Pons (tissue), 1 donor: ENCODE data around the gene DNAJC16.

Experiments used
- DNase-seq: peaks from one replicate; pipeline ENCODE4 v3.0.0-alpha.2; 2016; ENCODE audit warnings: low spot score

DNAJC16 gene

GRCh38 chr1:15540186-15540585 lies 13.5 kb downstream of the DNAJC16 start:
- DNase-seq: no peak

GRCh38 chr1:15541231-15541792 lies 14.7 kb downstream of the DNAJC16 start:
- DNase-seq: no peak

- DNase-seq: no peak
Observed at GRCh38 chr1:15542388-15543250, 16.0 kb downstream of the DNAJC16 start.

GRCh38 chr1:15543251-15543588 lies 16.6 kb downstream of the DNAJC16 start:
- DNase-seq: no peak

GRCh38 chr1:15543589-15544568 lies 17.2 kb downstream of the DNAJC16 start:
- DNase-seq: no peak

DNA sequence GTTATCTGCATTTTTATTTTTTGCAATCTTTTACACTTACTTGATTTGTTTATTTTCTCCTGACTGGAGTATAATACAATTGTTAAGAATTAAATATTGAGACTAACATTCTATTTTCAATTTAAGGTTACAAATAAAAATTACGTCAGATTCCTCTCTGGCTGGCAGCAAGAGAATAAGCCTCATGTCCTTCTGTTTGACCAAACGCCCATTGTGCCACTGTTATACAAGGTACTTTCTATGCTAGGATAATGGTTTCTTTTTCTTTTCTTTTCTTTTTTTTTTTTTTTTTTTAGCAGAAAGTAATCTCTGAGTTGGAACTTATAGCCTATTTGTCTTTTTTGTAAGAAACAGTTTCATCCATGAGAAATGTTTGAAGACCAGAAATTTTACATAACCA lies 20.0 kb downstream of the DNAJC16 start:
- DNase-seq: peak; percentile 86

DNA sequence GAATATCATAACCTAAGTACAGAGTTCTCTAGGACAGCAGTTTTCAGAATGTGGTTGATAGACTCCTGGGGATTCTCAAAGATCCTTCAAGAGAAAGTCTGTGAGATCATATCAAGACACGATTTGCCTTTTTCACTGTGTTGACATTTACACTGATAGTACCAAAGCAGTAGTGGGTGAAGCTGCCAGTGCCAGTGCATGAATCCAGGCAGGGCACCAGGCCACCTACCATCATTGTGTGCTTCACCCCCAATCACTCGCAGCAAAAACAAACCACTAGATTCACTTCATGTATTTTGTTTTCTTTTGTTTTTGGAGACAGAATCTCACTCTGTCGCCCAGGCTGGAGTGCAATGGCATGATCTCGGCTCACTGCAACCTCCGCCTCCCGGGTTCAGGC lies 23.9 kb downstream of the DNAJC16 start:
- no peak for DNase-seq

DNA sequence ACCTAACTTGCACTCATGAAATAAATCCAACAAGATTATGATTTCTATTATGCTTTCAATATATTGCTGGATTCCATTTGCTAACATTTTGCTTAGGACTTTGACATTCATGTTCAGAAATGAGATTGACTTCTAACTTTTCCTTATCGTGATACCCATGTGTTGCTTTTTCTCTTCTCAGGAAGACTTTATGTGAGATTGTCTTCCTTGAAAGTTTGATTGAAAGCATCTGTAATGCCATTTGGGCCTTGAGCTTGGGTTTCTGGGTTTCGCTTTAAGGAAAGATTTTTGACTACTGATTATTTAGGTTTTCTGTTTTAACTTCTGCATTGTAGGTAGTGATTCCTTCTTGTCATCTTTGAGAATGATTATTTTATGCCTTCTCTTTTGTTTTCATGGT lies 30.4 kb downstream of the DNAJC16 start:
- DNase-seq: no peak

GRCh38 chr1:15557594-15557993 lies 30.9 kb downstream of the DNAJC16 start:
- no peak for DNase-seq

GRCh38 chr1:15558516-15558915 lies 31.9 kb downstream of the DNAJC16 start:
- no peak for DNase-seq

DNA sequence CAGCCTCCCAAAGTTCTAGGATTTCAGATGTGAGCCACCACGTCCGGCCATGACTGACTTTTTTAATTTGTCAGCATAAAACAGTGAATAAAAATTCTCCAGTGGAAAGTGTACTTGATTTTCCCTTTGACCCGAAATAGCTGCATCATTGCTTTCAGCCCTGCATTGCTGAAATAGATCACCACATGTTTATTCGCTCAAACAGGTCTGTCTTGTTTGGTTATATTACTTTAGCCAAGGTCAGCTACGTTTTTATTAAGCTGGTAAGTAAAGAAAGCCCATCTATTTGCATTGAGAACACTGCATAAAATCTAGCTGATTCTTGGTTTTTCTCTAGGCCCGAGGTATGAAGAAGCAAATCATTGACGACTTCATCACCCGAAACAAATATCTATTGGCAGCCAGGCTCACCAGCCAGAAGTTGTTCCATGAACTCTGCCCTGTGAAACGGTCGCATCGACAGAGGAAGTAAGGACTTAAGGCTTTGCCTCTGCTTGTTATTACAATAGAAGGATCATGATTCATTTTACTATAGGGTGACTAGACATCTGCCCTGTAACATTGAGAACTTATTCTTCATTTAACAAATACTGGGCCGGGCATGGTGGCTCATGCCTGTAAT lies 32.7 kb downstream of the DNAJC16 start:
- no peak for DNase-seq

GRCh38 chr1:15568387-15569073 lies 41.9 kb downstream of the DNAJC16 start:
- DNase-seq: no peak

GRCh38 chr1:15570861-15571260 lies 44.2 kb downstream of the DNAJC16 start:
- DNase-seq: no peak

GRCh38 chr1:15571266-15571665 lies 44.6 kb downstream of the DNAJC16 start:
- no peak for DNase-seq

DNA sequence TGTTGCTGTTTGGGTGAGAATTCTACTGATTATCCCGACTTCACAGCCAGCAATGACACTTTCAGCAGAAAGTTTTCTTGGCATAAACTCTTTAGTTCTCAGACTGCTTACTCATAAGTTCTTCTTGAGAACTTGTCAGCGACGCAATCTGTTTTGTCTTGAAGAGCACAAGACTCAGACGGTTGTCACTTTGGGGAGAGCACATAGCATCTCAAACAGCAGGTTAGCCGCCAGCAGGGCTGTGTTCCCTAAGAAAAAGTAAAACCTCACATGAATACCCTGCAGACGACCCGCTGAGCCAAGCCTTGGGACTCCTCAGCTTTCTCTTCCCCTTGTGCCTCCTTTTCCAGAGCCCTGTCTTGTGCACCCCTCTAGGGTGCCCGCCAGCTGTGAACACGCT lies 46.8 kb downstream of the DNAJC16 start:
- no peak for DNase-seq

- peak; percentile 71 for DNase-seq
Observed at GRCh38 chr1:15574741-15575140, 48.1 kb downstream of the DNAJC16 start.

GRCh38 chr1:15575549-15576150 lies 49.0 kb downstream of the DNAJC16 start:
- DNase-seq: no peak

DNA sequence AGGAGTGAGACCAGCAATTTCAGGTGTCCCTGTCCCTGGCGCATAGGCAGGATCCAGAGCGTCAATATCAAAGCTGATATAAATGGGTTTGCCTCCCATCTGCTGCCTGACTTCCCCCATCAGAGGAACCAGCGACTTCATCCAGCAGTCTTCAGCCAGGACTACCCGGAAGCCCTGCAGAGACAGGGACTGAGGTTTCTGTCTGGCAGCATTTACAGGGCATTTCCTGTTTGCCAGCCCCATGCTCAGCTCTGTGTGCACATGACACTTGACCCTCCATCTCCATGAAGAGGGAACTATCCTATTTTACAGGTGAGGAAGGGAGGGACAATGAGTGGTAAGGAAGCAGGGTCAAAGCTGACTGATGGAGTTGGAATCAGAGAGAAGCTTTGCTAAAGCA lies 51.0 kb downstream of the DNAJC16 start:
- DNase-seq: peak; percentile 22

- DNase-seq: no peak
Observed at GRCh38 chr1:15578921-15579682, 52.5 kb downstream of the DNAJC16 start.

DNA sequence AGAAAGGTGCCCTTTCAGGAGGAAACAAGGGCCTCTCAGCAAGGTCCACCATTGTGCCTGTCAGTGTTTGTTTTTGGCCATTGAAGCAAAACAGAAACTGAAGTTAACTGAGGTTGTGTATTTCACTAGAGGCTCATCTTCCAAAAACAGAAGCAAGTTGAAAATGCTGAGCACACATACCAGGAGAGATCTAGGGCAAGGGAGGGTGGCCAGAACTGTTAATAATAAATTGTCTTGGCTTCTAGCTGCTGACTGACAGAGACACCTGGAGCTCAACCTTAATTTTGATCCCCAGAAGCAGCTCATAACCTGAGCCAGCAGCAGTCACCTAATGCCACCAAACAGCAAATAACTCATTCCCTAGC lies 53.0 kb downstream of the DNAJC16 start:
- peak; percentile 26 for DNase-seq
